GM13977 (cell line): Measurements from ENCODE around the gene RCAN1.

Experiments used
- DNase-seq: peaks from one replicate; pipeline ENCODE4 v3.0.0; 2012; ENCODE audit warnings: low spot score
- in situ Hi-C: fragments of 300-500 bp; cut with MboI; formaldehyde crosslinking; loops from one replicate; pipeline ENCODE4 v1.12.0; 2022; ENCODE audit warnings: low sequenced_read_pairs, low pct_unique_long_range_greater_than_20kb, mixed read lengths, inconsistent platforms; ENCODE audit not compliant: unreplicated experiment
- TF ChIP-seq, protein P1 (sequence below): IDR thresholded peaks from 2 replicates; pipeline ENCODE4 v1.5.1; 2012; ENCODE audit warnings: mild to moderate bottlenecking, control low read depth; ENCODE audit not compliant: insufficient read depth; ENCODE audit errors: extremely low read depth, missing control alignments

RCAN1 gene

DNA sequence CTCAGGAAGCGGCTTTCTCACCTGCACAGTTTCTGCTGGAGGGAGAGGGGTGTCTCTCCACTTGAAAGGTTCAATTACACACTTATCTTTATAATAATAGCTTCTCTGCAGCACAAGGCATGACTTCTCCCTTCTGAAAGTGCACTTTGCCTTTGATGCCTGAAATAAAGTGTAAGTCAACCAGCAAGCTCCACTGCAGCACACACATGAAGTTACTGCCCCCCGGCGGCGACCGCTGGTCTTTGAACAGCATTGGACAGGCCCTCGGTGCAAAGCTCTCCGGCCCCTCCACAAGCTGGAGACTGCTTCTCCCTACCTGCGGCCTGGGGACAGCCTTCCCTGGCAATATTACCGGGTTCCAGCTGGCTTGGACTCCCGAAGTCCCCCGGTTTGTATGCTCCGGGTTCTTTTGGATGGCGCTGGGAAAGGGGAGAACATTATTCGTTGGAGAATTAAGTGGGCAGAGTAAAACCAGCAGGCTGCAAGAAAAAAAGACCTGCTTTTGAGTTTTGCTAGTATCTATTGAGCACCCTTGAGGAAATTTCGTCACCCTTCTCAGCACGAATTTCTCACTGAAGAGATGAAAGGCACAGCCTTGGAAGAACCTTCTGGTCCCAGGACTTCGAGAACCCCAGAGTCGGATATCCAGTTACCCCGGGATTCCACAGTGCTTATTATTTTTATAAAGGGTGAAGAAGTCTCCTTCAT is 11.8 kb downstream of the RCAN1 start:
- DNase-seq: peak; percentile 70
- in situ Hi-C loops: loop anchor here (25.0 kb wide), 1 partner anchor 691 kb away; the partner anchor contains the start of gene ATP5PO
- TF ChIP-seq, protein P1, sequence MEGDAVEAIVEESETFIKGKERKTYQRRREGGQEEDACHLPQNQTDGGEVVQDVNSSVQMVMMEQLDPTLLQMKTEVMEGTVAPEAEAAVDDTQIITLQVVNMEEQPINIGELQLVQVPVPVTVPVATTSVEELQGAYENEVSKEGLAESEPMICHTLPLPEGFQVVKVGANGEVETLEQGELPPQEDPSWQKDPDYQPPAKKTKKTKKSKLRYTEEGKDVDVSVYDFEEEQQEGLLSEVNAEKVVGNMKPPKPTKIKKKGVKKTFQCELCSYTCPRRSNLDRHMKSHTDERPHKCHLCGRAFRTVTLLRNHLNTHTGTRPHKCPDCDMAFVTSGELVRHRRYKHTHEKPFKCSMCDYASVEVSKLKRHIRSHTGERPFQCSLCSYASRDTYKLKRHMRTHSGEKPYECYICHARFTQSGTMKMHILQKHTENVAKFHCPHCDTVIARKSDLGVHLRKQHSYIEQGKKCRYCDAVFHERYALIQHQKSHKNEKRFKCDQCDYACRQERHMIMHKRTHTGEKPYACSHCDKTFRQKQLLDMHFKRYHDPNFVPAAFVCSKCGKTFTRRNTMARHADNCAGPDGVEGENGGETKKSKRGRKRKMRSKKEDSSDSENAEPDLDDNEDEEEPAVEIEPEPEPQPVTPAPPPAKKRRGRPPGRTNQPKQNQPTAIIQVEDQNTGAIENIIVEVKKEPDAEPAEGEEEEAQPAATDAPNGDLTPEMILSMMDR: peak; percentile 88

DNA sequence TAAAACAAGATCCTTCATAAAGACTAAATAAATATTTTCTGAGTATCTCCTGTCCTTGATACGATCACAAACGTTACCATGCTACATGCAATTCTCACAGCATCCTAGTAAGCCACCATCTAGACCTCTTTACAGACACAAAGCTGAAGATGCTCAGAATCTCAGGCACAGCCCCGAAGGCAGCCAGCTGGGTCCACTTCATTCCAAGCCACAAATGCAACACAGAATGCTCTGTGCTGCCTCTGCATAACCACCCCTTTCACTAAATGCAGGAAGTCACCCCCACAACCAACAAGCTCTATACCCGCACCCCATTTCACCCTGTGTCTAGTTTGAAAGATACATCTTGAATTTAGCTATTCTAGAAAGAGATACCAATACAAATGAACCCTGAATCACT is 12.9 kb downstream of the RCAN1 start:
- no peak for DNase-seq
- TF ChIP-seq, protein P1: no peak
- in situ Hi-C loops: loop anchor here (25.0 kb wide), 1 partner anchor 690 kb away; the partner anchor contains the start of gene ATP5PO

DNA sequence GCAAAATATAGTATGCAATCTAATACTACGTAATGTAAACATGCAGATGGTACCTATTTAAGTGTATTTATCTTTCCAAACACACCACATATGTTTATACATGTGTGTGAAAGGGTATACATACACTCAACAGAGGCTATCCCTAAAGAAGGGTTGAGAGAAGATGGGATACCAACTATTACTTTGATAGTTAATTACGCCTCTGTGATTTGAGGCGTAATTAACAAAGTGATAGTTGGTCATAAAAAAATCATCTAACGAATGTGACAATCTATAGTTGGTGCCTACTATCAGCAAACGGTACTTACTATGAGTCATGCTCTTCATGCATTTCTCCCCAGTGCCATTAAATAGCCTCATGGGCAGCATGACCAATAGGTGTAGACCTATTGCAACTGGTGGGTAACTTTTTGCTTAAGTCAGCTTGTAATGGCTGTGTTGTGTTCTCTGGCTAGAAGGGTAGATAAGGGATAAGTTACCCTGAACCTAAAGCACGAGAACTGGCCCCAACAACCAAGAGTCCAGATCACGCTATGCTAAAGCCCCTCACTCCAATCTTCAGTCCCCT is 15.3 kb downstream of the RCAN1 start:
- TF ChIP-seq, protein P1: no peak
- in situ Hi-C loops: loop anchor here (25.0 kb wide), 1 partner anchor 687 kb away; the partner anchor contains the start of gene ATP5PO
- DNase-seq: no peak

DNA sequence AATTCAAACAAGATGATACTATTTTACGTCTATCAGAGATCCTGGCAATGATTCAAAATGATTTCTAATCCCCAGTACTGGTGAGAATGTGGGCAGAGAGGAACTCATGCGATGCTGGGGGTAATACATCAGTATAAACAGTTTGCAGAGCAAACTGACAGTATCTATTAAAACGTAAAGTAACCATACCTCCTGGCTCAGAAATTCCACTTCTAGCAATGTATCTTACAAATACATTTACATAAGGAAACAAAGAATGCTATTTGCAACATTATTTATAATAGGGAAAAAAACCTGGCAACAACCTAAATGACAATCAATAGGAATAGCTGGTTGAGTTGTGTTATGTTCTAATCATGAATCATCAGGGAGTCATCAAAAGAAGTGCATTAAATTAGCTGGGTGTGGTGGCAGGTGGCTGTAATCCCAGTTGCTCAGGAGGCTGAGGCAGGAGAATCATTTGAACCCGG is 15.9 kb downstream of the RCAN1 start:
- in situ Hi-C loops: no loop called here
- TF ChIP-seq, protein P1: no peak
- no peak for DNase-seq

DNA sequence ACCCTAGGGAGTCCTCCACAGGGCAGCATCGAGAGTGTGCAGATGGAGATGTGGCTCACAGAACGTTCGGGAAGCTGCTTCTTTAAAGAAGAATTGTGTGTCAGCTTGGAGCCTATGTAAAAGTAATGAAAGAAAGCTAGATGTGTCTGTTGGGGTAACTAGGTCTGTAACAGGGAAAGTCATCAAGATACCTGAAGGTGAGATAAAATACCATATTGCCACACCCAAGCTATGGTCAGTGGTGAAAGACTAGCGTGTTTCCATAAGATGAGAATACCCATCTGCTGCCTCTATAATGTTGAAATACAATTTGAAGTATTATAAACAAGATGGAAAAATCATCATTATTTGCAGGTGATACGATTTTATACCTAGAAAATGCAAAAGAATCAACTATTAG is 17.5 kb downstream of the RCAN1 start:
- TF ChIP-seq, protein P1: no peak
- no peak for DNase-seq
- in situ Hi-C loops: no loop called here

DNA sequence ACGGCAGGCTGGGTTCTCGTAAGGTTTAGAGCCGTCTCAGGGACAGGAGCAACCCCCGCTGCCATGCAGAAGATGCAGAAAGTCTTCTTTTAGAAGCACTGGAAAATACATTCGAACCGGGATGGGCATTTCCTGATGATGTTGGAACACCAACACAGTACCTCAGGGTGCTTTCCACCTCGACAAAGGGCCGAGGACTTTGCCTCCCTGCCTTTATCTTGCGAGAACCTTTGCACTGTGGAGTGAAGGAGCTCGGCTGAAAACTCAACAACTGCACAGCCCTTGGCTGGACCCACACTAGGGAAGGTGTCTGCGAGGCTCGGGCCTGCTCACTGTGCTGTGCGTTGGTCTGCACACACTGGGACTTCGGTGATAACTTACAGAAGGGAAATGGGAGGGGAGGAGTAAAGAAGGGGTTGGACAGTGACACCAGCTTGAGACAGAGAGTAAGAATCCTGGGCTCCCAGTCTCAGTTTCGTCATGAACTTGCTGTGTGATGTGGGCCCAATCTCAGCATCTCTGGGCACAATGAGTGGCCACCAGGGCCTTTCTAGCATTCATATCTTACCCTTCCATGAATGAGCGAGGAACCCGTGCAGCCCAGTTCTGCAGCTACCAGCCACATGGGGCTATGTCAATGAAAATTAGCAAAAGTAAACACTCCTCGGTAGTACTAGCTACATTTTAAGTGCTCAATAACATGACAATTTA is 18.2 kb downstream of the RCAN1 start:
- no peak for DNase-seq
- TF ChIP-seq, protein P1: no peak
- in situ Hi-C loops: no loop called here
